Choroid plexus epithelial cell (primary cell): ENCODE data around the gene MFAP1.
"Not testable (repeated sequence)": the region's sequence is repeated elsewhere in the genome, so short reads cannot be mapped to it uniquely, and the experiment has no call there.

ENCODE experiments used
- DNase-seq: peaks from one replicate; pipeline ENCODE4 v3.0.0-alpha.2; 2010; ENCODE audit warnings: low read depth
- H3K4me3 ChIP-seq: 2 replicates; pipeline ENCODE4 v1.5.1; 2011; ENCODE audit warnings: low read depth, mild to moderate bottlenecking, control low read depth, low read length, moderate library complexity
- CTCF ChIP-seq: conservative IDR thresholded peaks from 2 replicates; pipeline ENCODE4 v1.5.1; 2011; ENCODE audit warnings: low read depth, mild to moderate bottlenecking, control low read depth, inconsistent platforms, low read length, moderate library complexity

MFAP1 gene

GRCh38 chr15:43859546-43859945, 35.1 kb upstream of the MFAP1 start:
- no peak for TF ChIP-seq CTCF
- H3K4me3 ChIP-seq = no peak overlapping the region
- DNase-seq = no peak

GRCh38 chr15:43854801-43855200, 30.3 kb upstream of the MFAP1 start:
- no peak for TF ChIP-seq CTCF
- DNase-seq = peak; percentile 37

GRCh38 chr15:43852607-43853006, 28.1 kb upstream of the MFAP1 start:
- H3K4me3 ChIP-seq = no peak overlapping the region
- TF ChIP-seq CTCF = no peak
- no peak for DNase-seq

More at GRCh38 chr15:43854801-43855200, 30.3 kb upstream of the MFAP1 start:
- H3K4me3 ChIP-seq = no peak overlapping the region

- H3K4me3 ChIP-seq = no peak overlapping the region
- DNase-seq = no peak
- TF ChIP-seq CTCF = no peak
Measured at GRCh38 chr15:43851251-43851650, 26.8 kb upstream of the MFAP1 start.

GRCh38 chr15:43845421-43845820, 20.9 kb upstream of the MFAP1 start:
- no peak for TF ChIP-seq CTCF
- H3K4me3 ChIP-seq = no peak overlapping the region
- DNase-seq = peak; percentile 13

GRCh38 chr15:43832485-43832884, 8.0 kb upstream of the MFAP1 start:
- not testable (repeated sequence) for DNase-seq, H3K4me3 ChIP-seq

- DNase-seq, H3K4me3 ChIP-seq: not testable (repeated sequence)
Measured at GRCh38 chr15:43831519-43832052, 7.1 kb upstream of the MFAP1 start.

- not testable (repeated sequence) for H3K4me3 ChIP-seq, DNase-seq
Measured at GRCh38 chr15:43830691-43831275, 6.3 kb upstream of the MFAP1 start.

- H3K4me3 ChIP-seq, DNase-seq: not testable (repeated sequence)
Measured at GRCh38 chr15:43829951-43830540, 5.6 kb upstream of the MFAP1 start.
